MM.1S (cell line): Measurements from ENCODE around the gene ADK.

Experiments
- DNase-seq: peaks from one replicate; pipeline ENCODE4 v3.0.0-alpha.2; 2015
- H2AFZ ChIP-seq: fragments of 300-600 bp; sonication (generic); 2 replicates; pipeline ENCODE4 v1.6.0; 2016; ENCODE audit warnings: antibody characterized with exemption, low read length
- H3F3A ChIP-seq: fragments of 300-600 bp; sonication (generic); 2 replicates; pipeline ENCODE4 v1.6.1; 2016; ENCODE audit warnings: mild to moderate bottlenecking, antibody characterized with exemption, low read length, moderate library complexity, mixed read lengths; ENCODE audit not compliant: insufficient read depth
- H3K27ac ChIP-seq: fragments of 300-600 bp; sonication (generic); 2 replicates; pipeline ENCODE4 v1.5.1; 2016; ENCODE audit warnings: mild to moderate bottlenecking, low read length
- H3K27me3 ChIP-seq: fragments of 300-600 bp; sonication (generic); replicated peaks from 2 replicates; pipeline ENCODE4 v1.6.0; 2016; ENCODE audit warnings: low read length; ENCODE audit not compliant: insufficient read depth
- H3K36me3 ChIP-seq: fragments of 300-600 bp; sonication (generic); replicated peaks from 2 replicates; pipeline ENCODE4 v1.6.1; 2016; ENCODE audit warnings: mild to moderate bottlenecking, low read length, mixed read lengths; ENCODE audit not compliant: insufficient read depth
- H3K4me1 ChIP-seq: fragments of 300-600 bp; sonication (generic); 2 replicates; pipeline ENCODE4 v1.6.1; 2016; ENCODE audit warnings: low read length, mixed read lengths
- H3K4me2 ChIP-seq: fragments of 300-600 bp; sonication (generic); 2 replicates; pipeline ENCODE4 v1.6.0; 2016; ENCODE audit warnings: low read depth, low read length
- H3K4me3 ChIP-seq: fragments of 300-600 bp; sonication (generic); 2 replicates; pipeline ENCODE4 v1.5.1; 2016; ENCODE audit warnings: low read length, mixed read lengths
- H3K79me2 ChIP-seq: fragments of 300-600 bp; sonication (generic); 2 replicates; pipeline ENCODE4 v1.6.1; 2016; ENCODE audit warnings: mixed run types, low read length, mixed read lengths
- H3K9ac ChIP-seq: fragments of 300-600 bp; sonication (generic); 2 replicates; pipeline ENCODE4 v1.6.1; 2016; ENCODE audit warnings: low read length, mixed read lengths
- H3K9me2 ChIP-seq: fragments of 300-600 bp; sonication (generic); replicated peaks from 2 replicates; pipeline ENCODE4 v1.6.1; 2016; ENCODE audit warnings: mild to moderate bottlenecking, low read length, mixed read lengths; ENCODE audit not compliant: insufficient read depth
- H3K9me3 ChIP-seq: fragments of 300-600 bp; sonication (generic); replicated peaks from 2 replicates; pipeline ENCODE4 v1.6.1; 2016; ENCODE audit warnings: mild to moderate bottlenecking, low read length, mixed read lengths; ENCODE audit not compliant: insufficient read depth
- H4K20me1 ChIP-seq: fragments of 300-600 bp; sonication (generic); 2 replicates; pipeline ENCODE4 v1.6.1; 2016; ENCODE audit warnings: mild to moderate bottlenecking, low read length, moderate library complexity, mixed read lengths; ENCODE audit not compliant: insufficient read depth
- EZH2 ChIP-seq: fragments of 300-600 bp; sonication (generic); optimal IDR thresholded peaks from 2 replicates; pipeline ENCODE3; 2017; ENCODE audit warnings: low read depth, mild to moderate bottlenecking, antibody characterized with exemption, low read length, mixed read lengths
- EZH2phosphoT487 ChIP-seq: fragments of 300-600 bp; sonication (generic); IDR thresholded peaks from 2 replicates; pipeline ENCODE4 v1.6.1; 2018; ENCODE audit warnings: antibody characterized with exemption, low read length
- TF ChIP-seq, protein P1 (sequence below): fragments of 300-600 bp; sonication (generic); IDR thresholded peaks from 2 replicates; pipeline ENCODE4 v1.5.1; 2016; ENCODE audit warnings: antibody characterized with exemption, low read length, mixed read lengths

Gene ADK

DNA sequence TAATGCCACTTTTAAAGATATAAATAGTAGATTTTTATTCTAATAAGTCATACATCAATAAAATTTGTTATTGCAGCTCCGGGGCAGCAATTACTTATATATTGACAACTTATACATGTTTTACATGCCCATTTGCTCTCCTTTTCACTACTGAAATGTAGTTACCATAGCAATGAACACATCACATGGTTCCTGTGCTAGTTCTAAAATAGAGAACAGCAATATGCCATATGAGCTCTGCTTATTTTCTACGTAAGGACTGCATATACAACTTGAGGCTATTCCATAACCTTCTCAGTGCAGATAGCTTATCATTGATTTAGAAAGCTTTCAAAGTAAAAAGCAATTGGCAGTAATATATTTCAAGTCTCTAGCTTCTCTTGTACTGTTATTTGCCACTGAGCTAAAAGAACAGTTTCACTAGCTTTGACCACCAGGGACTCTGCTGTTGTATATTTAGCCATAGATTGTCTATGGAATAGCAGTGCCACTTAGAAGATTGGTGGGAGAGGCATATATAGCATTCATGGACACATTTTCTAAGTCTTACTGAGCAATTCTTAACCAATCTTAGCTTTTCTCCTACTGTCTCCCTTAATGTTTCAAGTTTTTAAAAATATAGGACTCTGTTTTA lies 405.2 kb downstream of the ADK start:
- Histone ChIP-seq H3K27me3 (no peaks in the 10 kb centered on the region), H3K9ac (no peak overlapping the region), H3F3A (no peaks in the 10 kb centered on the region), H3K4me1 (no peaks in the 10 kb centered on the region), H3K4me3 (no peak overlapping the region), H3K79me2 (no peaks in the 10 kb centered on the region), H3K9me2 (no peaks in the 10 kb centered on the region), H4K20me1 (no peaks in the 10 kb centered on the region), H3K9me3 (no peaks in the 10 kb centered on the region), H3K36me3 (no peaks in the 10 kb centered on the region), H2AFZ (no peak overlapping the region), H3K27ac (no peak overlapping the region), H3K4me2 (no peak overlapping the region)
- no peak for TF ChIP-seq EZH2
- TF ChIP-seq, protein P1, sequence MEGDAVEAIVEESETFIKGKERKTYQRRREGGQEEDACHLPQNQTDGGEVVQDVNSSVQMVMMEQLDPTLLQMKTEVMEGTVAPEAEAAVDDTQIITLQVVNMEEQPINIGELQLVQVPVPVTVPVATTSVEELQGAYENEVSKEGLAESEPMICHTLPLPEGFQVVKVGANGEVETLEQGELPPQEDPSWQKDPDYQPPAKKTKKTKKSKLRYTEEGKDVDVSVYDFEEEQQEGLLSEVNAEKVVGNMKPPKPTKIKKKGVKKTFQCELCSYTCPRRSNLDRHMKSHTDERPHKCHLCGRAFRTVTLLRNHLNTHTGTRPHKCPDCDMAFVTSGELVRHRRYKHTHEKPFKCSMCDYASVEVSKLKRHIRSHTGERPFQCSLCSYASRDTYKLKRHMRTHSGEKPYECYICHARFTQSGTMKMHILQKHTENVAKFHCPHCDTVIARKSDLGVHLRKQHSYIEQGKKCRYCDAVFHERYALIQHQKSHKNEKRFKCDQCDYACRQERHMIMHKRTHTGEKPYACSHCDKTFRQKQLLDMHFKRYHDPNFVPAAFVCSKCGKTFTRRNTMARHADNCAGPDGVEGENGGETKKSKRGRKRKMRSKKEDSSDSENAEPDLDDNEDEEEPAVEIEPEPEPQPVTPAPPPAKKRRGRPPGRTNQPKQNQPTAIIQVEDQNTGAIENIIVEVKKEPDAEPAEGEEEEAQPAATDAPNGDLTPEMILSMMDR, result no peak
- no peak for TF ChIP-seq EZH2phosphoT487
- DNase-seq, result no peak

DNA sequence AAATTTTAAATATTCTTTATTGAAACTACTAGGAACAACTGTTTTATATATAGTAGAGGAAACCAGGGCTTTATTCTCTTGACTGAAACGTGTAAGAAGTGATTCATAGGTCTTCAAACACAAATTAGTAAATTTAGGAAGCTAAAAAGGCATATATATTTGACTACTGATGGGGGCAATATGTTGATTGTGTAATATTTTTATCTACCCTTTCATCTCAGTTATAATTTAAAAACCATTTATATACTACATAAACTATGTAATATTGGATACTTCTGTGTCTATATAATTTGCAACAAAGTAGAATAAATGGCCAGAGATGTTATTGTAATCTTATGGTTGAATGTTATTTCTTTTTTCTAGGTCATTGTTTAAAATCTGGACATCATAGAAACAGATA lies 406.1 kb downstream of the ADK start:
- no peaks in the 10 kb centered on the region for H3K9me2 ChIP-seq
- TF ChIP-seq EZH2phosphoT487 (no peak), EZH2 (no peak)
- TF ChIP-seq, protein P1, result no peak
- H3K36me3 ChIP-seq, result no peaks in the 10 kb centered on the region
- no peaks in the 10 kb centered on the region for H3F3A ChIP-seq
- no peaks in the 10 kb centered on the region for H3K27me3 ChIP-seq
- H2AFZ ChIP-seq, result no peak overlapping the region
- no peaks in the 10 kb centered on the region for H3K9me3 ChIP-seq
- no peaks in the 10 kb centered on the region for H4K20me1 ChIP-seq
- no peak for DNase-seq
- H3K4me2 ChIP-seq, result no peak overlapping the region
- H3K4me3 ChIP-seq, result no peak overlapping the region
- H3K4me1 ChIP-seq, result no peaks in the 10 kb centered on the region
- no peaks in the 10 kb centered on the region for H3K79me2 ChIP-seq
- H3K9ac ChIP-seq, result no peak overlapping the region
- H3K27ac ChIP-seq, result no peak overlapping the region

DNA sequence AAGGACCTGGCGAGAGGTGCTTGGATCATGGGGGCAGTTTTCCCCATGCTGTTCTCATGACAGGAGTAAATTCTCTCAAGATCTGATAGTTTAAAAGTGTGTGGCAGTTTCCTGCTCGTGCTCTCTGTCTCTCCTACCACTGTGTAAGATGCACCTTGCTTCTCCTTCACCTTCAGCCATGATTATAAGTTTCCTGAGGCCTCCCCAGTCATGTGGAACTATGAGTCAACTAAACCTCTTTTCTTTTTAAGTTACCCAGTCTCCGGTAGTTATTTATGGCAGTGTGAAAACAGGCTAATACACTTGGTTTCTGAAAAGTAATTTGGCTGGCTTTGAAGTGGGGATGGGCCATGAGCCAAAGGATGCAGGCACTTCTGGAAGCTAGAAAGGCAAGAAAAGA lies 407.4 kb downstream of the ADK start:
- Histone ChIP-seq H3K79me2 (no peaks in the 10 kb centered on the region), H3K9ac (no peak overlapping the region), H3K9me3 (no peaks in the 10 kb centered on the region), H3F3A (no peaks in the 10 kb centered on the region), H4K20me1 (no peaks in the 10 kb centered on the region), H3K4me3 (no peak overlapping the region), H3K36me3 (no peaks in the 10 kb centered on the region), H3K27me3 (no peaks in the 10 kb centered on the region), H2AFZ (no peak overlapping the region), H3K27ac (no peak overlapping the region), H3K9me2 (no peaks in the 10 kb centered on the region), H3K4me2 (no peak overlapping the region), H3K4me1 (no peaks in the 10 kb centered on the region)
- TF ChIP-seq EZH2phosphoT487, result no peak
- no peak for TF ChIP-seq EZH2
- TF ChIP-seq, protein P1, result no peak
- DNase-seq, result no peak
